Activated T-helper 2 cell treated with anti-CD3 and anti-CD28 coated beads, Interferon-gamma antibody, Interleukin-2, Interleukin-4, amounts not matched to agents 10 μg/mL and 5 μg/mL and 100 μg/mL, durations not matched to agents 14 hours and 24 hours and 36 hours (primary cell): ENCODE measurements around the gene AK5. TPM values are rescaled to one million over a fixed set of nuclear protein-coding genes. Genes with fewer than 3 reads are reported as not detected.
"Not testable (repeated sequence)": the region's sequence is repeated elsewhere in the genome, so short reads cannot be mapped to it uniquely, and the experiment has no call there.

ENCODE experiments used
- DNase-seq: peaks from one replicate; pipeline ENCODE4 v3.0.0; 2021; ENCODE audit warnings: low spot score
- H3K27ac Mint-ChIP-seq: one replicate; pipeline ENCODE4 v1.8.0; 2021; ENCODE audit warnings: mixed read lengths
- H3K27me3 Mint-ChIP-seq: one replicate; pipeline ENCODE4 v1.8.0; 2021; ENCODE audit warnings: low read depth, mixed read lengths
- H3K36me3 Mint-ChIP-seq: one replicate; pipeline ENCODE4 v1.8.0; 2021; ENCODE audit warnings: low read depth, mixed read lengths
- H3K4me1 Mint-ChIP-seq: one replicate; pipeline ENCODE4 v1.8.0; 2021; ENCODE audit warnings: low read depth, mixed read lengths
- H3K4me3 Mint-ChIP-seq: one replicate; pipeline ENCODE4 v1.8.0; 2021; ENCODE audit warnings: low read depth, mild to moderate bottlenecking, moderate library complexity, mixed read lengths
- H3K9me3 Mint-ChIP-seq: one replicate; pipeline ENCODE4 v1.8.0; 2021; ENCODE audit warnings: mixed read lengths
- intact Hi-C: fragments of 100-400 bp; cut with micrococcal nuclease; formaldehyde crosslinking; loops from one replicate; pipeline ENCODE4 v1.15.1; 2023
- total RNA-seq: library from RNA; stranded (reverse); gene quantifications from 2 replicates; pipeline ENCODE4 v1.2.3, GENCODE V29; 2022

Gene AK5
- total RNA-seq, 1 donor from 2014 or later = not detected

- no peak for DNase-seq
- H3K27me3 Mint-ChIP-seq = peaks cover 2% of the 10 kb centered on the region
- H3K36me3 Mint-ChIP-seq = no peaks in the 10 kb centered on the region
- peaks cover 20% of the 10 kb centered on the region for H3K4me1 Mint-ChIP-seq
- no peaks in the 10 kb centered on the region for H3K9me3 Mint-ChIP-seq
- no peak overlapping the region for H3K4me3 Mint-ChIP-seq
- intact Hi-C loops = no loop called here
- H3K27ac Mint-ChIP-seq = no peak overlapping the region
These were observed 135.1 kb downstream of the AK5 start for GRCh38 chr1:77416692-77417450.

GRCh38 chr1:77418055-77418454 is 136.2 kb downstream of the AK5 start:
- DNase-seq, H3K27me3 Mint-ChIP-seq, H3K9me3 Mint-ChIP-seq, H3K4me3 Mint-ChIP-seq, H3K27ac Mint-ChIP-seq, intact Hi-C loops, H3K36me3 Mint-ChIP-seq: not testable (repeated sequence)
- peaks cover 24% of the 10 kb centered on the region for H3K4me1 Mint-ChIP-seq

GRCh38 chr1:77421504-77422233 is 139.8 kb downstream of the AK5 start:
- no peak for DNase-seq
- H3K27me3 Mint-ChIP-seq = peaks cover 2% of the 10 kb centered on the region
- peaks cover 17% of the 10 kb centered on the region for H3K4me1 Mint-ChIP-seq
- peaks cover 15% of the 10 kb centered on the region for H3K9me3 Mint-ChIP-seq
- no peaks in the 10 kb centered on the region for H3K36me3 Mint-ChIP-seq
- H3K4me3 Mint-ChIP-seq = no peak overlapping the region
- H3K27ac Mint-ChIP-seq = no peak overlapping the region
- intact Hi-C loops = no loop called here

- Mint-ChIP-seq H3K4me3 (no peak overlapping the region), H3K4me1 (peaks cover 14% of the 10 kb centered on the region), H3K27ac (no peak overlapping the region), H3K27me3 (no peaks in the 10 kb centered on the region), H3K9me3 (peaks cover 15% of the 10 kb centered on the region), H3K36me3 (no peaks in the 10 kb centered on the region)
- intact Hi-C loops = no loop called here
- DNase-seq = no peak
These were observed 142.4 kb downstream of the AK5 start for GRCh38 chr1:77424236-77424635.

- H3K4me1 Mint-ChIP-seq = peaks cover 4% of the 10 kb centered on the region
- peaks cover 15% of the 10 kb centered on the region for H3K9me3 Mint-ChIP-seq
- intact Hi-C loops = no loop called here
- H3K27me3 Mint-ChIP-seq = no peaks in the 10 kb centered on the region
- H3K27ac Mint-ChIP-seq = no peak overlapping the region
- no peak for DNase-seq
- H3K36me3 Mint-ChIP-seq = no peaks in the 10 kb centered on the region
- H3K4me3 Mint-ChIP-seq = no peak overlapping the region
These were observed 146.2 kb downstream of the AK5 start for GRCh38 chr1:77428068-77428467.

- intact Hi-C loops = no loop called here
- Mint-ChIP-seq H3K9me3 (peaks cover 4% of the 10 kb centered on the region), H3K36me3 (no peaks in the 10 kb centered on the region), H3K27me3 (no peaks in the 10 kb centered on the region), H3K4me1 (peaks cover 15% of the 10 kb centered on the region), H3K4me3 (no peak overlapping the region), H3K27ac (no peak overlapping the region)
- DNase-seq = no peak
These were observed 149.3 kb downstream of the AK5 start for GRCh38 chr1:77430966-77431690.

GRCh38 chr1:77433934-77434333 is 152.1 kb downstream of the AK5 start:
- peaks cover 23% of the 10 kb centered on the region for H3K4me1 Mint-ChIP-seq
- peaks cover 3% of the 10 kb centered on the region for H3K36me3 Mint-ChIP-seq
- intact Hi-C loops = no loop called here

GRCh38 chr1:77434967-77435366 is 153.1 kb downstream of the AK5 start:
- no peaks in the 10 kb centered on the region for H3K27me3 Mint-ChIP-seq
- no peak overlapping the region for H3K27ac Mint-ChIP-seq
- intact Hi-C loops = no loop called here
- H3K4me3 Mint-ChIP-seq = no peak overlapping the region
- peaks cover 6% of the 10 kb centered on the region for H3K36me3 Mint-ChIP-seq
- H3K4me1 Mint-ChIP-seq = peaks cover 23% of the 10 kb centered on the region
- H3K9me3 Mint-ChIP-seq = peaks cover 17% of the 10 kb centered on the region
- no peak for DNase-seq

More at GRCh38 chr1:77433934-77434333, 152.1 kb downstream of the AK5 start:
- no peak for DNase-seq
- H3K9me3 Mint-ChIP-seq = peaks cover 7% of the 10 kb centered on the region
- H3K27me3 Mint-ChIP-seq = no peaks in the 10 kb centered on the region
- no peak overlapping the region for H3K4me3 Mint-ChIP-seq
- no peak overlapping the region for H3K27ac Mint-ChIP-seq

GRCh38 chr1:77438236-77438913 is 156.6 kb downstream of the AK5 start:
- H3K36me3 Mint-ChIP-seq = peaks cover 6% of the 10 kb centered on the region
- no peak for DNase-seq
- no peaks in the 10 kb centered on the region for H3K27me3 Mint-ChIP-seq
- H3K27ac Mint-ChIP-seq = no peak overlapping the region
- no peak overlapping the region for H3K4me3 Mint-ChIP-seq
- intact Hi-C loops = no loop called here
- peaks cover 19% of the 10 kb centered on the region for H3K4me1 Mint-ChIP-seq
- H3K9me3 Mint-ChIP-seq = peaks cover 31% of the 10 kb centered on the region

GRCh38 chr1:77446841-77447555 is 165.2 kb downstream of the AK5 start:
- H3K4me1 Mint-ChIP-seq = no peaks in the 10 kb centered on the region
- no peaks in the 10 kb centered on the region for H3K27me3 Mint-ChIP-seq
- no peaks in the 10 kb centered on the region for H3K9me3 Mint-ChIP-seq
- H3K36me3 Mint-ChIP-seq = no peaks in the 10 kb centered on the region
- no peak for DNase-seq
- intact Hi-C loops = no loop called here
- no peak overlapping the region for H3K4me3 Mint-ChIP-seq
- no peak overlapping the region for H3K27ac Mint-ChIP-seq

- DNase-seq = no peak
- no peaks in the 10 kb centered on the region for H3K27me3 Mint-ChIP-seq
- intact Hi-C loops = no loop called here
- no peaks in the 10 kb centered on the region for H3K9me3 Mint-ChIP-seq
- no peak overlapping the region for H3K27ac Mint-ChIP-seq
- H3K4me3 Mint-ChIP-seq = no peak overlapping the region
- no peaks in the 10 kb centered on the region for H3K4me1 Mint-ChIP-seq
- no peaks in the 10 kb centered on the region for H3K36me3 Mint-ChIP-seq
These were observed 165.8 kb downstream of the AK5 start for GRCh38 chr1:77447669-77448068.

- intact Hi-C loops = no loop called here
- H3K4me3 Mint-ChIP-seq = no peak overlapping the region
- no peak overlapping the region for H3K27ac Mint-ChIP-seq
- no peaks in the 10 kb centered on the region for H3K9me3 Mint-ChIP-seq
- DNase-seq = no peak
- H3K27me3 Mint-ChIP-seq = no peaks in the 10 kb centered on the region
- no peaks in the 10 kb centered on the region for H3K36me3 Mint-ChIP-seq
- no peaks in the 10 kb centered on the region for H3K4me1 Mint-ChIP-seq
These were observed 178.1 kb downstream of the AK5 start for GRCh38 chr1:77459881-77460280.
